NCI-H524 treated with DMSO at 0.1 percent for 48 hours (cell line): ENCODE measurements around the gene CHD2.
"Not testable (repeated sequence)": the region's sequence is repeated elsewhere in the genome, so short reads cannot be mapped to it uniquely, and the experiment has no call there.

Experiments used
- DNase-seq: peaks from one replicate; lab custom pipeline; 2025; lab: John Stamatoyannopoulos, UW

Gene CHD2

GRCh38 chr15:93049914-93050578, 149.9 kb downstream of the CHD2 start:
- no peak for DNase-seq

GRCh38 chr15:93050648-93051047, 150.5 kb downstream of the CHD2 start:
- DNase-seq = no peak

DNA sequence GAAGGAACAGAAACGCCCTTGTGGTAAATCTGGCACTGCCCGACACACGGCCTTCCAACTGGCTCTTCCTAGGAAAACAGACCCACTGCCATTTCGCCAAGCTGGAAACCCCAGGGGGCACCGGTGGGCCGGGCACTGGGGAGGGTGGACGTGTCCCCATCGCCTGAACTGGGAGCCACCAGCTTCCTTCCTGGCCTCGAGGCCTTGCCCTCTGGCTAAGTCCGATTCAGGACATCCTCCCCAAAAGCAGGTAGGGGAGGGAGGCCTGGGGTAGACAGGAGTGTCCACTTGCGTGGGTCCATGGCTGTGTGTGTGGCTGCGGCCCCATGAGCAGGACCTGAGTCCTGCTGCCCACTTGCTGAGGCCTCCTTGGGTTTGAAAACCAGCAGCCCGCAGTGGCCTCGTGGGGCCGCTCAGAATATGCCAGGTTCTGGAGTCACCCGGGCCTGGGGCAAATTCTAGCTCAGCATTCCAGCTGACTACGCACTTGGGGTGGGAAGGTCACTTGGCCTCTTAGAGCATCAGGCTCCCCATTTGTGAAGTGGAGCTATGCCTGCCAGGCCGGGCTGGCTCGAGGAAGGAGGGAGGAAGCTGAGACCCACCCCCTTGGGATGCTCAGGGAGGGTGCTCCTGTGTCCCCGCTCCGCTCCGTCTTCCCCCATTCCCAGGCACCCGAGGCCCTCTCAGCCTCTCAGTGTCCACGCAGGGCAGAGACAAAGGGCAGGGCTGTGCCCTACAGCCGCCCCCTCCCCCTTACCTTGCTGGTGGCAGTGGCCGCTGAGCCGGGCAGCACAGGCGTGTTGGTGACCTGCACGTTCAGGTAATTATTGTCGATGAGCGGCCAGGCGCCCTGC, 151.3 kb downstream of the CHD2 start:
- DNase-seq = no peak

DNA sequence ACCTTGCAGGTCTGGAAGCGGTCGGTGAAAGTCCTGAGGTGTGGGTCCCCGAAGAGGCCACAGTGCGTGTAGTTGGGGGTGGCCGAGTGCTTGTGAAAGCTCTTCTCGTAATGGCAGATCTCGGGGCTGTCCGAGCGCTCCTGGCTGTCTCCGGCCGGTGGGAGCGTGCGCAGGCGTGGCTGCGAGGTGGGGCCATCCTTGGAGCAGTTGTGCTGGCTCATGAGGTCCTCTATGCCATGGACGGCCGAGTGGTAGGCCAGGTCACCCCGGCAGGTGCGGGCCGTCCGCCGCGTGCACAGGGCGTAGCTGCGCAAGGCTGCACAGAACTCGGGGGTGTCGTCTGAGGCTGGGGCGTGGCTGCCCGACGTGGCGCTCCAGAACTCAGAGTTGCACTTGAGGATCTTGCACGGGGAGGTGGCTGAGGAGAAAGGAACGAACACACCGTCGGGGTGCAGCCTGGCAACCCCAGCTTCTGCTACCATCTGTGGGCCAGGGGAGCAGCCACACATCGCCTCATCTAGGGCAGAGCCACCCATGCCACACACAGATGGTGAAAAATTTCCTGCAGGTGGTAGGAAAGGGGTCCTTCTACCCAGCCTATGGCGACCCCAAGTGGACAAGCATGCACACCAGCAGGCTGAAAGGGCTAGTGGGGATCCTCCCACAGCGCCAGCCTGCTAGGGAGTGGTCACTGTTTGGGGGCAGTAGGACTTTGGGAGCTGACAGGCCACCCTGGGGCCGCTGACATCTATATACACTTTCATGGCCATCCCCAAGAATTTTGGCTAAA, 152.2 kb downstream of the CHD2 start:
- DNase-seq = no peak

GRCh38 chr15:93055211-93055610, 155.1 kb downstream of the CHD2 start:
- no peak for DNase-seq

DNA sequence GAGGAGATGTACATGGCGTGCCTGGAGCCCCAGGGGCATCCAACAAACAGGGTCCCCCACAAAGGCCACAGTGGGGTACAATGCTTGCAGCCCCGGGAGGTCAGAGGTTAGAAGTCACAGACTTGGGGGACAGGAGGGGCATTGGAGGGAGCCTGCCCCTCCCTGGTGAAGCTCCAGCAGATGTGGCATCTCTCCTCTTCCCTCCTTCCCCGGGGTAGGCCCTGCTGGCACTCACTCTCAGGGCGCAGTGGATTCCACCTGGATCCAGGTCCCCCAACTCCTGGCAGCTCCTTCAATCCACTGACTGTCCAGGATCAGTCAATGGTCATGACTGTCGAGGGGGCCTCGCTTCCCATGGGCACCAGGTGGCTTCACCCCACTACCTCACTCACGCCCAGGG, 156.7 kb downstream of the CHD2 start:
- no peak for DNase-seq

- no peak for DNase-seq
Observed at GRCh38 chr15:93057618-93058017, 157.5 kb downstream of the CHD2 start.

- no peak for DNase-seq
Observed at GRCh38 chr15:93058128-93058527, 158.0 kb downstream of the CHD2 start.

DNA sequence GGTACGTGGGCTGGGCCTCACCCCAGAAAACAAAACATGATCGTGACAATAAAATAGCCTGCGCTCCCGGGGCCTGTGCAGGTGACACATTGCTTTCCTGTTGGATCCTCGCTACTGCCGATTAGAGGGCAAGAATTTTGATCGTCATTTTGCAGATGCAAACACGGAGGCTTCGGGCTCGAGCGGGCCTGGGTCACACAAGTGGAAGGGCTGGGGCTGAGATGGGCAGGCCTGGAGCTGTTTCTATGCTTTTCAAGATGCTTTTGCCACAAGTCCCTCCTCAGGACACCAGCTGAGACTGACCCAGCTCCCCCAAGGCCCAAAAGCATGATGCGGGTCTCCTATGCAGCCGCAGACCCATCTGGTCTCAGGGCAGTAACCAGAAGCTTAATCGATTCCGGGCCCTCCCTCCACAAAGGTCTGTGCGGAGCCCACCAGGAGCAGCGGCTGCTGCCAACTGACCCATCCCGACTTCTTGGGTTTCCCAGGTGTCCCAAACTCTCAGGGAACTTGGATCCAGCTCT, 158.8 kb downstream of the CHD2 start:
- no peak for DNase-seq

GRCh38 chr15:93059442-93059841, 159.3 kb downstream of the CHD2 start:
- no peak for DNase-seq

- DNase-seq = no peak
Observed at GRCh38 chr15:93060336-93061248, 160.5 kb downstream of the CHD2 start.

- DNase-seq = not testable (repeated sequence)
Observed at GRCh38 chr15:93062628-93063261, 162.6 kb downstream of the CHD2 start.

- no peak for DNase-seq
Observed at GRCh38 chr15:93063262-93063671, 163.1 kb downstream of the CHD2 start.

GRCh38 chr15:93063796-93064690, 163.9 kb downstream of the CHD2 start:
- no peak for DNase-seq

GRCh38 chr15:93065641-93066045, 165.5 kb downstream of the CHD2 start:
- DNase-seq = no peak

DNA sequence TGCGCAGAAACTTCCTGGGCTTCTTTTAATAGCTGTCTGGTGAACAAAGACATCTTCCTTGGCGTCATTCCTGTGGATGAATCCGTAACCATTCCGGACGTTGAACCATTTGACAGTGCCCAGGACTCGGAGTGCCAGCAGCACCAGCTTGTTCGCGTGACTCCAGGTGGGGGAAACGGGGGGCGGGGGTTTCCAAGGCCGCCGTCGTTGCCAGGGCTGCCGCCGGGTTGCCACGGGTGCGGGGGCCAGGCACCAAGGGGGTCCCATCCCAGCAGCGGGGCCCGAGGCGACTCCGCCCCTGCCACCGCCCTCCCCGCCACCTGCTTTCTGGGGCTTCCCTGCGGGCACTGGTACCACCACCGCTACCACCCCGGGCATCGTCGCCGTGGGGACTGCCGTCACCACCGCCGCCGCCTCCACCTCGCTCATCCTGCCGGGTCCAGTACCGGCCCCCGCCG, 166.1 kb downstream of the CHD2 start:
- DNase-seq = no peak

DNA sequence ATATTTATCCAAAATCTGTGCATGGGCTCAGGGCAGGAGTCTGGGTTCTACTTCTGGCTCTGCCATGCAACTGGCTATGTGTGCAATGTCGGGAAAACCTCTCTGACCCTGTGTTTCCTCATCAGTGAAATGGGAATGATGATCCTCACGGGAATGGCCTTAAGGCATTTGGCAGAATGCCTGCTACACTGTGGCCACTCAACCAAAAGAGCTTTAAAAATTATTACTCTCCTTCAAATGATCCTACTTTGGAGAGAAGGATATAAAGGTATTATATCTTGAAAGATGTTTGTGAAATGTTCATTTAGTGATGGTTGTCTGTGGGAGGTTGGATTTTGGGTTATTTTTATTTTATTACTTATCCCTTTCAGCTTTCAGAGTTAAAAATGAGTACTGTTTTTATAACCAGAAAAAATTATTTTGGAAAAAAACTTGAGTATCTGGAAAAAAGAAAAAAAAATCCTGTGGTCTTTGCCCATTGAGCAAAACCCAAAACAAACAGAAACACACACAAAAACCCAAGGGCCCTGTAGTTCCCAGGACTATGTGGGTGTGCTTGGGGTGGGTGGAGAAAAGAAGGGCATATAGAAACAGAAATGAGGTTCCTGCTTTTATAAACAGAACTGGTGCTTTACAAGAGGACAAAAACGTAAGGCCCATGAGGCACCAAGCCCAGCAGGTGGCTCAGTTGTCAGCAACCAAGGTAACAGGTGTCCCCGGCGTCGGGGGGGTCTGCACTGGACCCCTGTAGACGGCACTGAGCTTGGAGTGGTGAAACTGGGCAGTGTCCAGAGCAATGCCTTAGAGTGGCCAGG, 166.9 kb downstream of the CHD2 start:
- DNase-seq = no peak

DNA sequence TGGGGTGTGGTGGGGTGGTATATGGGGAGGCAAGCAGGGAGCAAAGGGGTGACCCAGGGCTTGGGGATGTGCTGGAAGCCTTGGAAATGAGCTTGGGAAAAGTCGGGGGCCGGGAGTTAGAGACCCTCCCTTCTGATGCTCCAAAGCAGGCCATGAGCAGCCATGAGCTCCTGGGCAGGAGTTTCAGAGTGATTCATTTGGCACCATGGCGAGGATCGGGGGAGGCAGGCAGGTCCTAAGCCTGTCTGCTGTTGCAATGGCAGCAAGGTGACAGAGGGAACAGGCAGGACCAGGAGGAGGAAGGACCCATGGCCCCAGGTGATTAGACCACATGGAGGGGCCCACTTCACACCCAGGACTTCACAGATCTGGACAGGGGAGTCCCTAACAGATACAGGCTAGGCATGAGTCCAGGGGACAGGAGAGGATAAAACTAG, 167.5 kb downstream of the CHD2 start:
- no peak for DNase-seq
